ENCODE data around the gene ZRANB3. TPM values are rescaled to one million over a fixed set of nuclear protein-coding genes. Genes with fewer than 3 reads are reported as not detected.

The ZRANB3 gene
- total RNA-seq, 1 donor from 2014 or later: 1.4 TPM

- Histone ChIP-seq H3K9me3 (replicated peaks) (no peaks in the 10 kb centered on the region), H3K27ac (replicated peaks) (no peak overlapping the region), H3K4me3 (no peak overlapping the region), H3K36me3 (peaks cover 85% of the 10 kb centered on the region), H3K27me3 (ENCODE audit: low read depth) (no peaks in the 10 kb centered on the region), H3K4me1 (no peaks in the 10 kb centered on the region)
- no peak for DNase-seq
- intact Hi-C loops (cut with micrococcal nuclease): no loop called here
- TF ChIP-seq CTCF (IDR thresholded peaks at IDR 0.05; ENCODE audit: borderline replicate concordance): no peak
Measured at GRCh38 chr2:135162786-135163185, 368.2 kb downstream of the ZRANB3 start.

GRCh38 chr2:135162377-135162776, 368.6 kb downstream of the ZRANB3 start:
- DNase-seq: no peak
- Histone ChIP-seq H3K4me3 (no peak overlapping the region), H3K27ac (replicated peaks) (no peak overlapping the region), H3K9me3 (replicated peaks) (no peaks in the 10 kb centered on the region), H3K36me3 (peaks cover 85% of the 10 kb centered on the region), H3K4me1 (no peaks in the 10 kb centered on the region), H3K27me3 (ENCODE audit: low read depth) (no peaks in the 10 kb centered on the region)
- intact Hi-C loops (cut with micrococcal nuclease): no loop called here
- no peak for TF ChIP-seq CTCF (IDR thresholded peaks at IDR 0.05; ENCODE audit: borderline replicate concordance)

GRCh38 chr2:135159191-135159590, 371.8 kb downstream of the ZRANB3 start:
- DNase-seq: no peak
- H3K36me3 ChIP-seq: peaks cover 86% of the 10 kb centered on the region

GRCh38 chr2:135157856-135158255, 373.2 kb downstream of the ZRANB3 start:
- Histone ChIP-seq H3K4me3 (no peak overlapping the region), H3K36me3 (peaks cover 86% of the 10 kb centered on the region), H3K9me3 (replicated peaks) (no peaks in the 10 kb centered on the region), H3K27ac (replicated peaks) (no peak overlapping the region), H3K27me3 (ENCODE audit: low read depth) (no peaks in the 10 kb centered on the region), H3K4me1 (no peaks in the 10 kb centered on the region)
- intact Hi-C loops (cut with micrococcal nuclease): no loop called here
- no peak for TF ChIP-seq CTCF (IDR thresholded peaks at IDR 0.05; ENCODE audit: borderline replicate concordance)
- no peak for DNase-seq

More at GRCh38 chr2:135159191-135159590, 371.8 kb downstream of the ZRANB3 start:
- no peak for TF ChIP-seq CTCF (IDR thresholded peaks at IDR 0.05; ENCODE audit: borderline replicate concordance)
- no peaks in the 10 kb centered on the region for H3K4me1 ChIP-seq
- no peaks in the 10 kb centered on the region for H3K9me3 ChIP-seq (replicated peaks)
- no peaks in the 10 kb centered on the region for H3K27me3 ChIP-seq (ENCODE audit: low read depth)
- intact Hi-C loops (cut with micrococcal nuclease): no loop called here
- H3K4me3 ChIP-seq: no peak overlapping the region
- no peak overlapping the region for H3K27ac ChIP-seq (replicated peaks)

- no peak for TF ChIP-seq CTCF (IDR thresholded peaks at IDR 0.05; ENCODE audit: borderline replicate concordance)
- Histone ChIP-seq H3K27me3 (ENCODE audit: low read depth) (no peaks in the 10 kb centered on the region), H3K36me3 (peaks cover 100% of the 10 kb centered on the region), H3K27ac (replicated peaks) (no peak overlapping the region), H3K4me3 (no peak overlapping the region), H3K9me3 (replicated peaks) (no peaks in the 10 kb centered on the region), H3K4me1 (peaks cover 13% of the 10 kb centered on the region)
- intact Hi-C loops (cut with micrococcal nuclease): no loop called here
- no peak for DNase-seq
Measured at GRCh38 chr2:135154962-135155361, 376.1 kb downstream of the ZRANB3 start.

GRCh38 chr2:135152361-135152760, 378.7 kb downstream of the ZRANB3 start:
- TF ChIP-seq CTCF (IDR thresholded peaks at IDR 0.05; ENCODE audit: borderline replicate concordance): no peak
- peaks cover 76% of the 10 kb centered on the region for H3K36me3 ChIP-seq
- H3K4me3 ChIP-seq: no peak overlapping the region
- H3K27me3 ChIP-seq (ENCODE audit: low read depth): no peaks in the 10 kb centered on the region
- intact Hi-C loops (cut with micrococcal nuclease): no loop called here
- H3K9me3 ChIP-seq (replicated peaks): no peaks in the 10 kb centered on the region
- H3K4me1 ChIP-seq: peaks cover 26% of the 10 kb centered on the region
- DNase-seq: no peak
- no peak overlapping the region for H3K27ac ChIP-seq (replicated peaks)
